DOHH2 (cell line): ENCODE measurements around the gene AQP5.

Source experiments
- H3F3A ChIP-seq: fragments of 200-600 bp; sonication (generic), shearing (Covaris generic); 2 replicates; pipeline ENCODE4 v1.6.0; 2016; ENCODE audit warnings: antibody characterized with exemption, mild to moderate bottlenecking; ENCODE audit not compliant: control insufficient read depth, insufficient read depth
- H3K27ac ChIP-seq: fragments of 200-600 bp; sonication (generic); 2 replicates; pipeline ENCODE4 v1.5.1; 2014; ENCODE audit warnings: low read depth, mild to moderate bottlenecking, low read length, moderate library complexity
- H3K27me3 ChIP-seq: fragments of 200-600 bp; sonication (generic); 2 replicates; pipeline ENCODE4 v1.6.1; 2014; ENCODE audit warnings: mild to moderate bottlenecking, low read length, mixed read lengths; ENCODE audit not compliant: control insufficient read depth
- H3K36me3 ChIP-seq: fragments of 200-600 bp; sonication (generic); 2 replicates; pipeline ENCODE4 v1.6.1; 2014; ENCODE audit warnings: mild to moderate bottlenecking, low read length, moderate library complexity, mixed read lengths; ENCODE audit not compliant: control insufficient read depth
- H3K4me1 ChIP-seq: fragments of 200-600 bp; sonication (generic); 2 replicates; pipeline ENCODE4 v1.6.1; 2014; ENCODE audit warnings: mild to moderate bottlenecking, low read length, mixed read lengths; ENCODE audit not compliant: control insufficient read depth
- H3K4me2 ChIP-seq: fragments of 200-600 bp; sonication (generic); 2 replicates; pipeline ENCODE4 v1.6.0; 2014; ENCODE audit warnings: mild to moderate bottlenecking, low read length, moderate library complexity
- H3K4me3 ChIP-seq: fragments of 200-600 bp; sonication (generic); 2 replicates; pipeline ENCODE4 v1.5.1; 2014; ENCODE audit warnings: mild to moderate bottlenecking, low read length, mixed read lengths
- H3K79me2 ChIP-seq: fragments of 200-600 bp; sonication (generic); 2 replicates; pipeline ENCODE4 v1.6.1; 2014; ENCODE audit warnings: mild to moderate bottlenecking, low read length, mixed read lengths; ENCODE audit not compliant: control insufficient read depth
- H3K9me2 ChIP-seq: fragments of 200-600 bp; sonication (generic); replicated peaks from 2 replicates; pipeline ENCODE4 v1.6.1; 2014; ENCODE audit warnings: mild to moderate bottlenecking, low read length, mixed read lengths; ENCODE audit not compliant: control insufficient read depth
- H3K9me3 ChIP-seq: fragments of 200-600 bp; sonication (generic); 2 replicates; pipeline ENCODE4 v1.6.1; 2014; ENCODE audit warnings: antibody characterized with exemption, low read length, mixed read lengths; ENCODE audit not compliant: control insufficient read depth, insufficient read depth
- H4K20me1 ChIP-seq: fragments of 200-600 bp; sonication (generic); 2 replicates; pipeline ENCODE4 v1.6.0; 2014; ENCODE audit warnings: low read depth, mild to moderate bottlenecking, antibody characterized with exemption, low read length, moderate library complexity; ENCODE audit not compliant: control insufficient read depth, insufficient read depth
- CTCF ChIP-seq: fragments of 200-600 bp; sonication (generic); IDR thresholded peaks from one replicate; pipeline ENCODE4 v1.5.1; 2014; ENCODE audit warnings: antibody characterized with exemption, mild to moderate bottlenecking, low read depth, low read length; ENCODE audit not compliant: poor library complexity, severe bottlenecking
- EZH2phosphoT487 ChIP-seq: fragments of 200-600 bp; sonication (generic); IDR thresholded peaks from 2 replicates; pipeline ENCODE4 v1.6.1; 2017; ENCODE audit warnings: borderline replicate concordance, mild to moderate bottlenecking, antibody characterized with exemption, low read length, moderate library complexity, mixed read lengths

The AQP5 gene

GRCh38 chr12:49952391-49953055, 9.1 kb upstream of the AQP5 start:
- Histone ChIP-seq H3K9me2 (no peaks in the 10 kb centered on the region), H3K36me3 (no peaks in the 10 kb centered on the region), H3K4me2 (no peak overlapping the region), H3K9me3 (no peaks in the 10 kb centered on the region), H3K4me1 (no peaks in the 10 kb centered on the region), H3K27ac (no peak overlapping the region), H3K4me3 (no peak overlapping the region), H3K27me3 (peaks cover 10% of the 10 kb centered on the region), H3K79me2 (no peaks in the 10 kb centered on the region), H4K20me1 (no peaks in the 10 kb centered on the region), H3F3A (no peaks in the 10 kb centered on the region)
- no peak for TF ChIP-seq CTCF
- no peak for TF ChIP-seq EZH2phosphoT487

GRCh38 chr12:49953151-49953550, 8.5 kb upstream of the AQP5 start:
- H3K36me3 ChIP-seq: no peaks in the 10 kb centered on the region
- H3K27ac ChIP-seq: no peak overlapping the region
- TF ChIP-seq CTCF (no peak), EZH2phosphoT487 (no peak)
- H3K4me3 ChIP-seq: no peak overlapping the region
- no peak overlapping the region for H3K4me2 ChIP-seq
- no peaks in the 10 kb centered on the region for H3K9me3 ChIP-seq
- no peaks in the 10 kb centered on the region for H3F3A ChIP-seq
- H3K79me2 ChIP-seq: no peaks in the 10 kb centered on the region
- no peaks in the 10 kb centered on the region for H3K9me2 ChIP-seq
- peaks cover 13% of the 10 kb centered on the region for H3K27me3 ChIP-seq
- H3K4me1 ChIP-seq: no peaks in the 10 kb centered on the region
- no peaks in the 10 kb centered on the region for H4K20me1 ChIP-seq

- H3F3A ChIP-seq: no peaks in the 10 kb centered on the region
- H3K36me3 ChIP-seq: no peaks in the 10 kb centered on the region
- peaks cover 13% of the 10 kb centered on the region for H3K27me3 ChIP-seq
- H3K27ac ChIP-seq: no peak overlapping the region
- no peak overlapping the region for H3K4me3 ChIP-seq
- H3K4me2 ChIP-seq: no peak overlapping the region
- no peaks in the 10 kb centered on the region for H4K20me1 ChIP-seq
- H3K4me1 ChIP-seq: no peaks in the 10 kb centered on the region
- no peaks in the 10 kb centered on the region for H3K9me3 ChIP-seq
- no peaks in the 10 kb centered on the region for H3K9me2 ChIP-seq
- no peaks in the 10 kb centered on the region for H3K79me2 ChIP-seq
- no peak for TF ChIP-seq EZH2phosphoT487
Observed at GRCh38 chr12:49953961-49954846, 7.5 kb upstream of the AQP5 start.
